ENCODE measurements around the gene DST.

DST gene

DNA sequence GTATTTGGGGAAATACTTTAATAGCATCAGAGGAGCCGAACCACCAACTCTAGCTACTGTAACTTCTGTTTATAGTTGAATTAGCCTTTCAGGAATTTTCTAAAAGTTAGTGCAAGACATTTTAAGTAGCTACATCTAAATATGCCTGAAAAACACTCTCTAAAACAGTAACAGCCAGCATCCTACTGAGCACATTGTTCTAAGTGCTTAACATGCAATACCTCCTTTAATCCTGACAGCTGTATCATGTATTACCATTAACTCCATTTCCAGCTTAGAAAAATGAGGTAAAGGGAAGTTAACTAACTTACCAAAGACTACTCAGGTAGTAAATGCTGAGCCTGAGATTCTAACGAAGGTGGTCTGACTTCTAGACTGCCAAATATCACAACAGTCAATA, 120.7 kb downstream of the DST start:
- TF ChIP-seq, protein P1, sequence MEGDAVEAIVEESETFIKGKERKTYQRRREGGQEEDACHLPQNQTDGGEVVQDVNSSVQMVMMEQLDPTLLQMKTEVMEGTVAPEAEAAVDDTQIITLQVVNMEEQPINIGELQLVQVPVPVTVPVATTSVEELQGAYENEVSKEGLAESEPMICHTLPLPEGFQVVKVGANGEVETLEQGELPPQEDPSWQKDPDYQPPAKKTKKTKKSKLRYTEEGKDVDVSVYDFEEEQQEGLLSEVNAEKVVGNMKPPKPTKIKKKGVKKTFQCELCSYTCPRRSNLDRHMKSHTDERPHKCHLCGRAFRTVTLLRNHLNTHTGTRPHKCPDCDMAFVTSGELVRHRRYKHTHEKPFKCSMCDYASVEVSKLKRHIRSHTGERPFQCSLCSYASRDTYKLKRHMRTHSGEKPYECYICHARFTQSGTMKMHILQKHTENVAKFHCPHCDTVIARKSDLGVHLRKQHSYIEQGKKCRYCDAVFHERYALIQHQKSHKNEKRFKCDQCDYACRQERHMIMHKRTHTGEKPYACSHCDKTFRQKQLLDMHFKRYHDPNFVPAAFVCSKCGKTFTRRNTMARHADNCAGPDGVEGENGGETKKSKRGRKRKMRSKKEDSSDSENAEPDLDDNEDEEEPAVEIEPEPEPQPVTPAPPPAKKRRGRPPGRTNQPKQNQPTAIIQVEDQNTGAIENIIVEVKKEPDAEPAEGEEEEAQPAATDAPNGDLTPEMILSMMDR (IDR thresholded peaks at IDR 0.05; ENCODE audit: low read depth, low read length), result no peak
- H3K9me3 ChIP-seq, result no peaks in the 10 kb centered on the region
- no peaks in the 10 kb centered on the region for H3K27me3 ChIP-seq
- H3K36me3 ChIP-seq, result peaks cover 8% of the 10 kb centered on the region
- H3K4me1 ChIP-seq, result peaks cover 7% of the 10 kb centered on the region
- DNase-seq, result no peak
- no peak overlapping the region for H3K4me3 ChIP-seq (ENCODE audit: low read depth, low read length)

DNA sequence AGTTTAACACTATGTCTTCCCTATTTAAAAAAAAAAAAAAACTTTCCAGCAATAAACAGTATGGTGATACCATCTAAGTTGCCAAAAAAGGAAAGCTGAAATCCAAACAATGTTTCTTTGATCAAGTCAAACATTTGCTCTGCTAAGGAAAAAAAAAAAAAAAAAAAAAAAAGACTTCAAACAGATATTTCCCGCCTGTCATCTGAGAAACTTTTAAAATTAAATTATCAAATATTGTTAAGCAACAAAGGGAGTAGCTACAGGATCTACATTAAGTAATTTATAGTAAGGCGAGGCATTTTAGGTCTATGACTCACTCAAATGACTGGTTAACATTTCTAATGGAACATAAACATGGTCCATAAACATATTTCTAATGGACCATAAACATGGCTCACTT, 121.2 kb downstream of the DST start:
- Histone ChIP-seq H3K4me3 (ENCODE audit: low read depth, low read length) (no peak overlapping the region), H3K27me3 (no peaks in the 10 kb centered on the region), H3K36me3 (peaks cover 8% of the 10 kb centered on the region), H3K4me1 (peaks cover 10% of the 10 kb centered on the region), H3K9me3 (no peaks in the 10 kb centered on the region)
- no peak for DNase-seq
- TF ChIP-seq, protein P1 (IDR thresholded peaks at IDR 0.05; ENCODE audit: low read depth, low read length), result no peak

DNA sequence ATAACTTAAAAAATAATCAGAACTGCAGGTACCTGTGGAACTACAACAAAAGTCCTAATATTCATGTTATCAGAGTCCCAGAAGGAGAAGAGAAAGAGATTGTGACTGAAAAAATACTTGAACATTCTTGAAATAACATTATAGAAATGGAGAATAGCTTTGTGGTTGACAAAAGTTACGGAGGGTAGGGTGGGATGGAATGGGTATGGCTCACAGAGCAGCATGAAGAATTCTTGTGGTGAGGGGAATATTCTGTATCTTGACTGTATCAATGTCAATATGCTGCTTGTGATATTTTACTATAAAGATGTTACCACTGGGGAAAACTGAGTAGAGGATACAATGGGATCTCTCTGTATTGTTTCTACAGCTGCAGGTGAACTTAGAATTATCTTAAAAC, 122.5 kb downstream of the DST start:
- Histone ChIP-seq H3K27me3 (no peaks in the 10 kb centered on the region), H3K36me3 (peaks cover 2% of the 10 kb centered on the region)
- TF ChIP-seq, protein P1 (IDR thresholded peaks at IDR 0.05; ENCODE audit: low read depth, low read length), result no peak

DNA sequence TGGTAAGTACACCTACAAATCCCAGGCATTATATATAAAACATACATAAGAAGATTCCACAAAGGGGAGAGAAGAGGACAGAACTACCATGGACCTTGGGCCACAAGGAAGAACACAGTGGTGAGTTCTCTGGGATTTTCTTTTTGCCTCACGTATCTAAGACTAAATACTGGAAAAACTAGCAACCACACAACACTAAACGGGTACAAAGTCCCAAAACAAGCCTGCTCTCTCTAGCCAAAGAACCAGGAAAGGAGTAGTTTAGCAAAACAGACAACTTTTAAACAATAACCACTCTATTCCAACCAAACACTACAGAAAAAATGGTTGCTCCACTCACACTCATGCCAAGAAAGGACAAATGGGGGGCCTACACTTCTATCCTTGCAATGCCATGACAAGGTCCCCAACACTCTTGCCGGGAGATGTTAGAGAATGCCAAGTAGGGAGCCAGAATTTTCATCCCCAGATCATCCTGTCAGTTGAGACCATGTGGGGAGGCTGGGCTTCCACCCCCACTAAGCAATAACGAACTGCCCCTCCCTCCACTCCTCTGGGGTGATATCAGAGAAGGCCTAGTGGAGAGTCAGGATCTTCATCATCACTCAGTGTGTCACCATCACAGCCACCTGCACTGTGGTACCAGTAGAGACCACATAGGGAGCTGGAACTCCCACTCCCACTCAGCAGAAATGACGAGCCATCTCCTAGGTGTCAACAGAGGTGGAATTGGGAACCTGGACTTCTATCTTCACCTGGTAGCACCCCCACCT, 123.5 kb downstream of the DST start:
- H3K4me1 ChIP-seq, result peaks cover 15% of the 10 kb centered on the region
- no peak for DNase-seq
- TF ChIP-seq, protein P1 (IDR thresholded peaks at IDR 0.05; ENCODE audit: low read depth, low read length), result no peak
- no peak overlapping the region for H3K4me3 ChIP-seq (ENCODE audit: low read depth, low read length)
- no peaks in the 10 kb centered on the region for H3K9me3 ChIP-seq
- H3K36me3 ChIP-seq, result peaks cover 10% of the 10 kb centered on the region
- no peaks in the 10 kb centered on the region for H3K27me3 ChIP-seq

More for the DNA sequence above, 122.5 kb downstream of the DST start:
- Histone ChIP-seq H3K4me3 (ENCODE audit: low read depth, low read length) (no peak overlapping the region), H3K9me3 (no peaks in the 10 kb centered on the region), H3K4me1 (peaks cover 15% of the 10 kb centered on the region)
- DNase-seq, result no peak

DNA sequence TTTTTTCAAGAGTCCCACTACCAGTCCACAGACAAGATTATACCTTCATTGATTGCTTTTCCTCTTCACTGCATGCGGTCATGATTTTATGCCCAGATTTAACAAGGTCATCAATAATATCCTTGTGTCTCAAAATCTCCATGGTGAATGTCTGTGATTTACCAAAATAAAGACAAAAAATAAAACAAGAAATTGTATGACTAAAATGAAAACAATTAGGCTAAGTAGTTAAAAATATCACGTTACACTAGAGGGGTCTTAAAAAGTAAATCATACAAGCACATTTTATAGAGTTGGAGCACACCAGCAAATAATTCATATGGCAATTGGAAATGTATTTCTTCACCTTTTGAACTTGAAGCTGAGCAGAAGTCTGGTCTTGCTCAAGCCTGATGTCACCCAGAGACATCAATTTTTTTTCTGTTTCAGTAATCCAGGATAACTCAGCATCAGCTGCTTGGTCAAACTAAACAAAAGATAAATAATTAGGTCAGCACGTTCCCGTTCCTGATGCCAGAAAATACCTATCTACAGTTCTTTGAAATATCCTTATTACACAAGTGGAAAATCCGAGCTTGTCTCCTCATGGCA, 125.4 kb downstream of the DST start:
- no peak for DNase-seq
- peaks cover 16% of the 10 kb centered on the region for H3K36me3 ChIP-seq

More for the DNA sequence above, 125.4 kb downstream of the DST start:
- Histone ChIP-seq H3K9me3 (no peaks in the 10 kb centered on the region), H3K27me3 (no peaks in the 10 kb centered on the region), H3K4me3 (ENCODE audit: low read depth, low read length) (no peak overlapping the region), H3K4me1 (peaks cover 15% of the 10 kb centered on the region)
- TF ChIP-seq, protein P1 (IDR thresholded peaks at IDR 0.05; ENCODE audit: low read depth, low read length), result no peak
